GM21390 (cell line): ENCODE results near the gene GCNT1.
"Not testable (repeated sequence)": the region's sequence is repeated elsewhere in the genome, so short reads cannot be mapped to it uniquely, and the experiment has no call there.

Source experiments
- ATAC-seq: cut with Tn5 transposase; IDR thresholded peaks from one replicate; pipeline ENCODE4 v1.9.1; 2021; ENCODE audit not compliant: unreplicated experiment

The GCNT1 gene

DNA sequence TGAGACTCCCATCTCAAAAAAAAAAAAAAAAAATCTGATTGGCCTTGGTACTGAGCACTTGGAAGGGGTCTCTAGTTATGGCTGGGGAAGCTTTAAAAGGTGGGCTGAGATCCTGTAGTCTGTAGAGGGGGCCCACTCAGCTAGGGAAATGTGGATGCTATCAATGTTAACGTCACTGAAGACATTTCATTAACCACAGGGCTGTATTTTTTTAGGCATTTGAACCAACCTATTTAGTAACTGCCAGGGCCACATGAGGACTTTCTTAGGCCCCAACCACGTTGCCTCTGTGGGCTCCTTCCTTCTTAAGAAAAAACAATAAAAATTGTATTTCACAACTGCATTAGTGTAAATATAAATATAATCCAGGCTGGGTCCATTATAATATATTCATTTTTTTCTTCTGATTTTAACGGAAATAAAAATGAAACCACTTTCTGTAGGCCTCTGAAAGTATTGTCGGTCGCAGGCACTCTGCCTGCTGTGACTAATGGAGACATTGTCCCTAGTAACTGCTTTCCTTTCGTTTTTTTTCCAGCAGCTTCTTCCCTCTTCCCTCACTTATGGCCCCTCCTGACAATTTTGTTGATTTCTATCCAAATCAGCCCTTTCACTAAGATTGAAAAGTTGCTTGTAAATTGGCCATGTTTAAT, 71.6 kb downstream of the GCNT1 start:
- ATAC-seq, result peak; percentile 51

- no peak for ATAC-seq
Measured at GRCh38 chr9:76531231-76531780, 72.3 kb downstream of the GCNT1 start.

- ATAC-seq, result not testable (repeated sequence)
Measured at GRCh38 chr9:76532877-76533276, 73.9 kb downstream of the GCNT1 start.

- ATAC-seq, result no peak
Measured at GRCh38 chr9:76534026-76534425, 75.0 kb downstream of the GCNT1 start.

DNA sequence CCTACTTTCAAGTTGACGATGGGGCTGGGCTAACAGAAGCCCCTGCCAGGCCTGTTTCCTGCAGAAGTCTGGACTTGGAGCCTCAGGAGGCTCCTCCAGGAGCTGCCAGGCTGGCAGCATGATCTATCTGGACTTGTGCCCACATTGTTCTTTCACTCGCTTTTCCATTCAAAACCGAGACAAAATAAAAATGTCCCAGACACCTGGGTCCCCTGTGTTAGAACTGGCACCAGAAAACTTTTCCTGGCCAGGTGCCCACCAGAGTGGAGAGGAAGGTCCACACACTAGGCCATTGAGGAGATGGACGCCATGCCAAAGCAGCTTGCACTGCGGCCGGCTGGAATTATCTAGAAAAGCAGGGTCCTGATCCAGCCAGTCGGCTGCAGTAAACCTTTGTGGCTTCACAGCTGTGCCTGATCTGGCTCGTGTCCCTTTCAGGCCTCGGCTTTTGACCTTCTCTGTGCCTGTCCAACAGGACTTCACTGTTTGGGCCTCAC, 78.2 kb downstream of the GCNT1 start:
- ATAC-seq, result no peak

DNA sequence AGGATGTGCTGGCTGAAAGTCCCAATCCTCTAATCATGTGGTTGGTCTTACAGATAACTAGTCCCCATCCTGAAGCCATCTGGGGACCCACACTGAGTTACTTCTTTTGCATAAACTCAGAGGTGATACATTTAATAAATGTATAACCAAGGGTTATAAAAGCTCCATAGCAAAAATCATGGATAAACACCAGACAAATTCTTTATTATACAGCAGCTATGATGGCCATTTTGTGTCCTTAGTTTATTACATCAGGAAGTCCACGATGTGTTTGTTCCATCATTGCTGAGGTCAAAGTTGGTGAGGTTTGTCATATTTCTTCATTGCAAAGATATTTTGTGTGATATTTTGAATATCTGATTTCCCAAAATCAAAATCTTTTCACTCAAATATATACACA, 80.2 kb downstream of the GCNT1 start:
- no peak for ATAC-seq

DNA sequence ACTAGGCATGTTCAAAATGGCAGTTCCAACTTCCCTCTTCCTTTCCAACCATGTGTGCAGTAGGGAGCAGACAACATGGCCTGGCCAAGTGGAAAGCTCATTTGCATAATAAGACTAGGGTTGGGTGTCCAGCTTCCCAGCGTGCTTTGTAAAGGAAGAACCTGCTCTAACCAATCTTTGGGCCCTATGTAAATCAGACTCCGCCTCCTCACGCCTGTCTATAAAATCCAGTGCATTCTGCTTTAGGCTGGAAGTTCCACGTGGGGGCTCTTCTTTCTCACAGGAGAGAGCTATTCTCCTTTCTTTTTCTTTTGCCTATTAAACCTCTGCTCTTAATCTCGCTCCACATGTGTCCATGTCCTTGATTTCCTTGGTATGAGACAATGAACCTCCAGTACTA, 83.4 kb downstream of the GCNT1 start:
- no peak for ATAC-seq

- no peak for ATAC-seq
Measured at GRCh38 chr9:76545191-76545590, 86.2 kb downstream of the GCNT1 start.

DNA sequence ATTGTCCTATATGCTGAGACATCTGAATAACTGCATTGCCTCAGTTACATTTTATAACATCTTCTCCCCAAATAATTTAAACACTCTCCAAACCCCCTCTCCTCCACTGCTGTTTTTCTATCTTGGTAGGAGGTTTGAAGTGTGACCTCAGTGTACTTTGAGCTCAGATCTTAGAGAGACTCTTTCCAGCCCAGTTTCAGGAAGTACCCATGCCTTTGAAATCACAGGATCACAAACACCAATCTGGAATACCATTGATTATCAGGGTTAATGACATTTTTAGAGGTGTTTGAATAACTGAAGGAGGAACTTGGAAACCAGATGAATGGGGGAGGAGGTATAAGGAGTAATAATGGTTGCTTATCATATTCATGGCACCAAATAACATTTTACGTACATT, 93.2 kb downstream of the GCNT1 start:
- no peak for ATAC-seq

DNA sequence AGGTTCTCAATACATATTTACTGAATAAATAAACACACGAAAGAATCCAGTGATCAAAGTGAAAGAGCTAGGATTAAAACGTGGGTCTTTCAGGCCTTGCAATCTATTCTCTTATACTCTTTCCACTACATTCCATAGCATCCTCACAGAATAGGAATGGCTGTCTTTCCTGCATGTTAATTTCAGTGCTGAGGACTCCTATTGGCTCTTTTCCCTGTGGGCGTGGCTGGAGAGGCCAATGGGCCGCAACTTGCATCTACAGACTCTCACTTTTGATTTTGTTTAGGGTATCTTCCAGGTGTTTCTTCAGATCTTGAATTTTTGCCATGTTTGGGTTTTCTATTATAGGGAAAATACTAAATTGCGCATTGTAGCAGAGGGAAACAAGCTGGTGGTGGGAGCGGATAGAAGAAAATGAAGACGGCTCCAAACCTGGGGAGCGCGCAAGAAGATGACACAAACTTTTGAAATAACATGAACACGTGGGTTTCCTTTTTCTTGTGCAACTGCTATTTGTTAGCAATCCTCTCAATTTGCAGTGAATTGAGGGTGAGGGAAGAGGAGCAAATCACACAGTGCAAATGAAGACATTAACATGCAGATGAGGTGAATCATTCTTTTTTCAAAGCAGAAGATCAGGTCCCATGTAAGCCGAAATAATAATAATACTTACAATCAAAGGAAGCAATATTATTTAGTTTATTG, 93.9 kb downstream of the GCNT1 start:
- ATAC-seq, result no peak

- ATAC-seq, result no peak
Measured at GRCh38 chr9:76553680-76554079, 94.7 kb downstream of the GCNT1 start.
